Measurements from ENCODE around the gene DNAJC15.
A peak's percentile ranks its signal among the peaks of the same experiment; 100 is the strongest.

DNAJC15 gene

GRCh38 chr13:43118521-43118920, 95.1 kb downstream of the DNAJC15 start:
- FAIRE-seq = no peak
- DNase-seq (ENCODE audit: insufficient read length, low spot score) = no peak

GRCh38 chr13:43119206-43119605, 95.8 kb downstream of the DNAJC15 start:
- no peak for FAIRE-seq

GRCh38 chr13:43122791-43123190, 99.4 kb downstream of the DNAJC15 start:
- FAIRE-seq = no peak
- no peak for DNase-seq (ENCODE audit: insufficient read length, low spot score)

More at GRCh38 chr13:43119206-43119605, 95.8 kb downstream of the DNAJC15 start:
- no peak for DNase-seq (ENCODE audit: insufficient read length, low spot score)

GRCh38 chr13:43123856-43124255, 100.5 kb downstream of the DNAJC15 start:
- DNase-seq (ENCODE audit: insufficient read length, low spot score) (no peak), FAIRE-seq (no peak)

- FAIRE-seq = no peak
- DNase-seq (ENCODE audit: insufficient read length, low spot score) = no peak
Measured at GRCh38 chr13:43124490-43124889, 101.1 kb downstream of the DNAJC15 start.

- FAIRE-seq (no peak), DNase-seq (ENCODE audit: insufficient read length, low spot score) (no peak)
Measured at GRCh38 chr13:43126420-43126819, 103.0 kb downstream of the DNAJC15 start.

GRCh38 chr13:43127103-43127798, 103.9 kb downstream of the DNAJC15 start:
- DNase-seq (ENCODE audit: insufficient read length, low spot score) = no peak
- FAIRE-seq = no peak

- DNase-seq (ENCODE audit: insufficient read length, low spot score) (no peak), FAIRE-seq (no peak)
Measured at GRCh38 chr13:43127827-43128226, 104.4 kb downstream of the DNAJC15 start.

- FAIRE-seq (no peak), DNase-seq (ENCODE audit: insufficient read length, low spot score) (no peak)
Measured at GRCh38 chr13:43128504-43128961, 105.1 kb downstream of the DNAJC15 start.

- FAIRE-seq (no peak), DNase-seq (ENCODE audit: insufficient read length, low spot score) (no peak)
Measured at GRCh38 chr13:43129066-43129465, 105.7 kb downstream of the DNAJC15 start.

GRCh38 chr13:43129511-43130110, 106.2 kb downstream of the DNAJC15 start:
- no peak for FAIRE-seq
- DNase-seq (ENCODE audit: insufficient read length, low spot score) = no peak

GRCh38 chr13:43132257-43132656, 108.9 kb downstream of the DNAJC15 start:
- FAIRE-seq = no peak
- peak; percentile 55 for DNase-seq (ENCODE audit: insufficient read length, low spot score)

GRCh38 chr13:43132911-43133310, 109.5 kb downstream of the DNAJC15 start:
- FAIRE-seq (no peak), DNase-seq (ENCODE audit: insufficient read length, low spot score) (no peak)

- no peak for FAIRE-seq
- no peak for DNase-seq (ENCODE audit: insufficient read length, low spot score)
Measured at GRCh38 chr13:43133792-43134191, 110.4 kb downstream of the DNAJC15 start.

GRCh38 chr13:43134868-43135267, 111.5 kb downstream of the DNAJC15 start:
- no peak for FAIRE-seq

GRCh38 chr13:43135516-43135915, 112.1 kb downstream of the DNAJC15 start:
- FAIRE-seq (no peak), DNase-seq (ENCODE audit: insufficient read length, low spot score) (no peak)

More at GRCh38 chr13:43134868-43135267, 111.5 kb downstream of the DNAJC15 start:
- no peak for DNase-seq (ENCODE audit: insufficient read length, low spot score)

- FAIRE-seq = no peak
- DNase-seq (ENCODE audit: insufficient read length, low spot score) = no peak
Measured at GRCh38 chr13:43136920-43137575, 113.7 kb downstream of the DNAJC15 start.

GRCh38 chr13:43139211-43139610, 115.8 kb downstream of the DNAJC15 start:
- DNase-seq (ENCODE audit: insufficient read length, low spot score) (no peak), FAIRE-seq (no peak)

- no peak for FAIRE-seq
- DNase-seq (ENCODE audit: insufficient read length, low spot score) = no peak
Measured at GRCh38 chr13:43139921-43140320, 116.5 kb downstream of the DNAJC15 start.

- DNase-seq (ENCODE audit: insufficient read length, low spot score) = no peak
- no peak for FAIRE-seq
Measured at GRCh38 chr13:43140985-43141384, 117.6 kb downstream of the DNAJC15 start.

GRCh38 chr13:43141685-43142084, 118.3 kb downstream of the DNAJC15 start:
- DNase-seq (ENCODE audit: insufficient read length, low spot score) (no peak), FAIRE-seq (no peak)

- DNase-seq (ENCODE audit: insufficient read length, low spot score) (no peak), FAIRE-seq (no peak)
Measured at GRCh38 chr13:43143591-43143990, 120.2 kb downstream of the DNAJC15 start.
